Neural cell (in vitro differentiated cells): ENCODE results near the gene GPAM.

Experiments used
- EZH2 ChIP-seq: fragments of 200-600, 300-800 bp; shearing (Covaris generic), sonication (generic); IDR thresholded peaks from 2 replicates; pipeline ENCODE4 v1.6.1; 2014; ENCODE audit warnings: antibody characterized with exemption, low read length, borderline replicate concordance, mild to moderate bottlenecking; ENCODE audit not compliant: insufficient read depth, poor library complexity, severe bottlenecking
- POLR2AphosphoS5 ChIP-seq: IDR thresholded peaks from 2 replicates; pipeline ENCODE4 v1.6.1; 2012
- RAD21 ChIP-seq: fragments of 450-650 bp; conservative IDR thresholded peaks from 2 replicates; pipeline ENCODE4 v1.6.1; 2014; ENCODE audit warnings: antibody characterized with exemption, mild to moderate bottlenecking, moderate library complexity
- TF ChIP-seq, protein P1 (sequence below): fragments of 450-650 bp; IDR thresholded peaks from 2 replicates; pipeline ENCODE4 v1.5.1; 2014; ENCODE audit warnings: antibody characterized with exemption, mild to moderate bottlenecking, moderate library complexity; ENCODE audit not compliant: poor library complexity, severe bottlenecking
- TF ChIP-seq, protein P2 (sequence below): IDR thresholded peaks from 2 replicates; pipeline ENCODE4 v1.6.1; 2012; ENCODE audit warnings: borderline replicate concordance

DNA sequence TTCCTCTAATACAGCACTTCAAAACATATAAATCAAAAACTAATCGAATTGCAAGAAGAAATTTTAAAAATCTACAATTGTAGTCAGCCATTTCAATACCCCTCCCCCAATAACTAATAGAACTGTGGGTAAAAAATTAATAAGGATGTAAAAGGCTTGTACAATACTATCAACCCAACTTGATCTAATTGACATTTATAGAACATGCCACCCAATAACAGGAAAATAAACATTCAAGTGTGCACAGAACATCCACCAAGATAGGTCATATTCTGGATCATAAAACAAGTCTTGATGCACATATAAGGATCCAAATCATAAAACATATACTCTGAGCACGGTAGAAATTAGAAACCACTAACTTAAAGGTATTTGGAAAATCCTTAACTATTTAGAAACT lies 4.0 kb upstream of the GPAM start:
- TF ChIP-seq, protein P1, sequence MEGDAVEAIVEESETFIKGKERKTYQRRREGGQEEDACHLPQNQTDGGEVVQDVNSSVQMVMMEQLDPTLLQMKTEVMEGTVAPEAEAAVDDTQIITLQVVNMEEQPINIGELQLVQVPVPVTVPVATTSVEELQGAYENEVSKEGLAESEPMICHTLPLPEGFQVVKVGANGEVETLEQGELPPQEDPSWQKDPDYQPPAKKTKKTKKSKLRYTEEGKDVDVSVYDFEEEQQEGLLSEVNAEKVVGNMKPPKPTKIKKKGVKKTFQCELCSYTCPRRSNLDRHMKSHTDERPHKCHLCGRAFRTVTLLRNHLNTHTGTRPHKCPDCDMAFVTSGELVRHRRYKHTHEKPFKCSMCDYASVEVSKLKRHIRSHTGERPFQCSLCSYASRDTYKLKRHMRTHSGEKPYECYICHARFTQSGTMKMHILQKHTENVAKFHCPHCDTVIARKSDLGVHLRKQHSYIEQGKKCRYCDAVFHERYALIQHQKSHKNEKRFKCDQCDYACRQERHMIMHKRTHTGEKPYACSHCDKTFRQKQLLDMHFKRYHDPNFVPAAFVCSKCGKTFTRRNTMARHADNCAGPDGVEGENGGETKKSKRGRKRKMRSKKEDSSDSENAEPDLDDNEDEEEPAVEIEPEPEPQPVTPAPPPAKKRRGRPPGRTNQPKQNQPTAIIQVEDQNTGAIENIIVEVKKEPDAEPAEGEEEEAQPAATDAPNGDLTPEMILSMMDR = no peak
- TF ChIP-seq RAD21 = no peak
- TF ChIP-seq, protein P2, sequence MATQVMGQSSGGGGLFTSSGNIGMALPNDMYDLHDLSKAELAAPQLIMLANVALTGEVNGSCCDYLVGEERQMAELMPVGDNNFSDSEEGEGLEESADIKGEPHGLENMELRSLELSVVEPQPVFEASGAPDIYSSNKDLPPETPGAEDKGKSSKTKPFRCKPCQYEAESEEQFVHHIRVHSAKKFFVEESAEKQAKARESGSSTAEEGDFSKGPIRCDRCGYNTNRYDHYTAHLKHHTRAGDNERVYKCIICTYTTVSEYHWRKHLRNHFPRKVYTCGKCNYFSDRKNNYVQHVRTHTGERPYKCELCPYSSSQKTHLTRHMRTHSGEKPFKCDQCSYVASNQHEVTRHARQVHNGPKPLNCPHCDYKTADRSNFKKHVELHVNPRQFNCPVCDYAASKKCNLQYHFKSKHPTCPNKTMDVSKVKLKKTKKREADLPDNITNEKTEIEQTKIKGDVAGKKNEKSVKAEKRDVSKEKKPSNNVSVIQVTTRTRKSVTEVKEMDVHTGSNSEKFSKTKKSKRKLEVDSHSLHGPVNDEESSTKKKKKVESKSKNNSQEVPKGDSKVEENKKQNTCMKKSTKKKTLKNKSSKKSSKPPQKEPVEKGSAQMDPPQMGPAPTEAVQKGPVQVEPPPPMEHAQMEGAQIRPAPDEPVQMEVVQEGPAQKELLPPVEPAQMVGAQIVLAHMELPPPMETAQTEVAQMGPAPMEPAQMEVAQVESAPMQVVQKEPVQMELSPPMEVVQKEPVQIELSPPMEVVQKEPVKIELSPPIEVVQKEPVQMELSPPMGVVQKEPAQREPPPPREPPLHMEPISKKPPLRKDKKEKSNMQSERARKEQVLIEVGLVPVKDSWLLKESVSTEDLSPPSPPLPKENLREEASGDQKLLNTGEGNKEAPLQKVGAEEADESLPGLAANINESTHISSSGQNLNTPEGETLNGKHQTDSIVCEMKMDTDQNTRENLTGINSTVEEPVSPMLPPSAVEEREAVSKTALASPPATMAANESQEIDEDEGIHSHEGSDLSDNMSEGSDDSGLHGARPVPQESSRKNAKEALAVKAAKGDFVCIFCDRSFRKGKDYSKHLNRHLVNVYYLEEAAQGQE = no peak
- no peak for TF ChIP-seq EZH2
- TF ChIP-seq POLR2AphosphoS5 = no peak
